ENCODE measurements around the gene ARHGAP9.

DNA sequence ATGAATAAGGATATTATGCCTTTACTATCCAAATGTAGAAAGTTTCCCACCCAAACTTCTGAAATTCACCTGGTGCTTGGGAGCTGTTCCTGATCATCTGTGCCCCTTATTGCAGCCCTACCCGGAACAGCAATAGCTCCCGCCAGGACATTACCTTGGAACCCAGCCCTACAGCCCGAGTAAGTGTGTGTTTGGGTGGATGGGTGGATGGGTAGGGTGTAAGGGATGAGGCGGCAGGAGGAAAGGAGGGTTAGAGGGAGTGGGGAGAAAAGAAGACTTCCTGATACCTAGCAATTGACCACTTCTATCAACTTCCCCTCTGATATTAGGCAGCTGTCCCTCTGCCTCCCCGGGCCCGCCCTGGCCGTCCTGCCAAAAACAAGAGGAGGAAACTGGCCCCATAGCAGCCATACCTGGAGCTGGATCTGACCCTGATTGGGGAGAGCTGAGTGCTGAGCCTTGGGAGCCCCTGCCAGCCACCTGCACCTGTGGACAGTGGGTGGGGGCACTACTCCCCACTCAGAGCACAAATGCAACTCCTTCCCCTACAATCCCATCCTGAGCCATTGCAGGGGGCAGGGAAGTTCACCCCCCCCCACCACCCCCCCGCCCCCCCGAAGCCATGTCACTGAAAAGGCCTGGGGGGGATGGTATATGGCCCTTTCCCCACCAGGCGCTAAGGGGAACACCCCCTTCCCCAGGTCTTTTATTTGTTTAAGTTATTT, 49.3 kb upstream of the ARHGAP9 start:
- TF ChIP-seq, protein P1, sequence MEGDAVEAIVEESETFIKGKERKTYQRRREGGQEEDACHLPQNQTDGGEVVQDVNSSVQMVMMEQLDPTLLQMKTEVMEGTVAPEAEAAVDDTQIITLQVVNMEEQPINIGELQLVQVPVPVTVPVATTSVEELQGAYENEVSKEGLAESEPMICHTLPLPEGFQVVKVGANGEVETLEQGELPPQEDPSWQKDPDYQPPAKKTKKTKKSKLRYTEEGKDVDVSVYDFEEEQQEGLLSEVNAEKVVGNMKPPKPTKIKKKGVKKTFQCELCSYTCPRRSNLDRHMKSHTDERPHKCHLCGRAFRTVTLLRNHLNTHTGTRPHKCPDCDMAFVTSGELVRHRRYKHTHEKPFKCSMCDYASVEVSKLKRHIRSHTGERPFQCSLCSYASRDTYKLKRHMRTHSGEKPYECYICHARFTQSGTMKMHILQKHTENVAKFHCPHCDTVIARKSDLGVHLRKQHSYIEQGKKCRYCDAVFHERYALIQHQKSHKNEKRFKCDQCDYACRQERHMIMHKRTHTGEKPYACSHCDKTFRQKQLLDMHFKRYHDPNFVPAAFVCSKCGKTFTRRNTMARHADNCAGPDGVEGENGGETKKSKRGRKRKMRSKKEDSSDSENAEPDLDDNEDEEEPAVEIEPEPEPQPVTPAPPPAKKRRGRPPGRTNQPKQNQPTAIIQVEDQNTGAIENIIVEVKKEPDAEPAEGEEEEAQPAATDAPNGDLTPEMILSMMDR (conservative IDR thresholded peaks at IDR 0.05 in 1 of 2, IDR thresholded peaks at IDR 0.05 in 1 of 2; ENCODE audit: low read depth in 1 of 2, low read length in 2 of 2) = no peak
- no peak for TF ChIP-seq EZH2 (IDR thresholded peaks at IDR 0.05; ENCODE audit: low read length, missing control alignments)
